OCI-LY7 (cell line): ENCODE data around the gene DQX1. TPM values are rescaled to one million over a fixed set of nuclear protein-coding genes. Genes with fewer than 3 reads are reported as not detected.

Experiments used
- BruUV-seq: library from RNA; stranded (reverse); fragments of 400-500 nt; replicated peaks from 2 replicates; lab custom pipeline; 2021; lab: Mats Ljungman, UMichigan
- CTCF ChIA-PET: fragments of 300-600 bp; sonication (Branson Sonifier 250); formaldehyde crosslinking; loops from one replicate; lab custom pipeline; 2022; ENCODE audit warnings: antibody characterized with exemption; ENCODE audit not compliant: unreplicated experiment; lab: Charles Lee
- POLR2A ChIA-PET: fragments of 300-600 bp; sonication (Branson Sonifier 250); formaldehyde crosslinking; loops from one replicate; lab custom pipeline; 2022; ENCODE audit warnings: antibody characterized with exemption; lab: Charles Lee
- DNase-seq: peaks from one replicate; pipeline ENCODE4 v3.0.0-alpha.2; 2015; ENCODE audit warnings: low spot score
- H2AFZ ChIP-seq: fragments of 200-600 bp; sonication (generic), shearing (Covaris generic); 2 replicates; pipeline ENCODE4 v1.6.1; 2014; ENCODE audit warnings: mild to moderate bottlenecking, antibody characterized with exemption, low read length, moderate library complexity
- H3K27ac ChIP-seq: fragments of 200-600 bp; sonication (generic); 2 replicates; pipeline ENCODE4 v1.5.1; 2014; ENCODE audit warnings: mixed run types, low read depth, mild to moderate bottlenecking, moderate library complexity, low read length, inconsistent platforms; ENCODE audit not compliant: poor library complexity, severe bottlenecking
- H3K36me3 ChIP-seq: fragments of 200-600 bp; sonication (generic); 2 replicates; pipeline ENCODE4 v1.6.1; 2014; ENCODE audit warnings: mild to moderate bottlenecking, antibody characterized with exemption, low read length, moderate library complexity, mixed read lengths; ENCODE audit not compliant: insufficient read depth
- H3K4me1 ChIP-seq: fragments of 200-600 bp; sonication (generic); 2 replicates; pipeline ENCODE4 v1.5.1; 2014; ENCODE audit warnings: mild to moderate bottlenecking, low read length; ENCODE audit not compliant: insufficient read depth, poor library complexity, severe bottlenecking
- H3K4me2 ChIP-seq: fragments of 200-600 bp; sonication (generic); 2 replicates; pipeline ENCODE4 v1.6.1; 2014; ENCODE audit warnings: mild to moderate bottlenecking, low read length
- H3K4me3 ChIP-seq: fragments of 200-600 bp; sonication (generic); 2 replicates; pipeline ENCODE4 v1.5.1; 2014; ENCODE audit warnings: mild to moderate bottlenecking, low read depth, low read length; ENCODE audit not compliant: poor library complexity, severe bottlenecking
- H3K79me2 ChIP-seq: fragments of 200-600 bp; sonication (generic); 2 replicates; pipeline ENCODE4 v1.6.1; 2016; ENCODE audit warnings: low read depth, mild to moderate bottlenecking, low read length, moderate library complexity, mixed read lengths; ENCODE audit not compliant: insufficient read depth
- H3K9me2 ChIP-seq: fragments of 200-600 bp; sonication (generic); 2 replicates; pipeline ENCODE4 v1.6.1; 2016; ENCODE audit warnings: mild to moderate bottlenecking, low read length, mixed read lengths; ENCODE audit not compliant: insufficient read depth
- H3K9me3 ChIP-seq: fragments of 200-600 bp; sonication (generic); 2 replicates; pipeline ENCODE4 v1.6.1; 2014; ENCODE audit warnings: mild to moderate bottlenecking, mixed run types, low read length, mixed read lengths
- H4K20me1 ChIP-seq: fragments of 200-600 bp; sonication (generic); 2 replicates; pipeline ENCODE4 v1.6.1; 2014; ENCODE audit warnings: mild to moderate bottlenecking, antibody characterized with exemption, low read length, moderate library complexity, mixed read lengths; ENCODE audit not compliant: insufficient read depth
- EZH2phosphoT487 ChIP-seq: fragments of 200-600 bp; sonication (generic); IDR thresholded peaks from 2 replicates; pipeline ENCODE4 v1.6.1; 2018; ENCODE audit warnings: low read depth, borderline replicate concordance, mild to moderate bottlenecking, mixed run types, antibody characterized with exemption, low read length, moderate library complexity, mixed read lengths
- intact Hi-C: fragments of 100-400 bp; cut with micrococcal nuclease; formaldehyde crosslinking; loops from one replicate; pipeline ENCODE4 v1.10.0; 2022; ENCODE audit not compliant: unreplicated experiment
- total RNA-seq, 2 experiments: library from RNA; depleted of rRNA in 1 of 2; stranded (reverse); fragments of >200 nt in 1 of 2; shearing (Covaris generic) in 1 of 2; gene quantifications; 2 replicates each; pipeline ENCODE4 v1.2.3, GENCODE V29; 2014 to 2022
- TF ChIP-seq, protein P1 (sequence below): fragments of 200-600 bp; sonication (generic); conservative IDR thresholded peaks from 2 replicates; pipeline ENCODE4 v1.5.1; 2014; ENCODE audit warnings: mild to moderate bottlenecking, antibody characterized with exemption, low read length, moderate library complexity, mixed read lengths

Gene DQX1
- total RNA-seq, 2 experiments from 2014 or later, result 0.32 to 0.76 TPM

DNA sequence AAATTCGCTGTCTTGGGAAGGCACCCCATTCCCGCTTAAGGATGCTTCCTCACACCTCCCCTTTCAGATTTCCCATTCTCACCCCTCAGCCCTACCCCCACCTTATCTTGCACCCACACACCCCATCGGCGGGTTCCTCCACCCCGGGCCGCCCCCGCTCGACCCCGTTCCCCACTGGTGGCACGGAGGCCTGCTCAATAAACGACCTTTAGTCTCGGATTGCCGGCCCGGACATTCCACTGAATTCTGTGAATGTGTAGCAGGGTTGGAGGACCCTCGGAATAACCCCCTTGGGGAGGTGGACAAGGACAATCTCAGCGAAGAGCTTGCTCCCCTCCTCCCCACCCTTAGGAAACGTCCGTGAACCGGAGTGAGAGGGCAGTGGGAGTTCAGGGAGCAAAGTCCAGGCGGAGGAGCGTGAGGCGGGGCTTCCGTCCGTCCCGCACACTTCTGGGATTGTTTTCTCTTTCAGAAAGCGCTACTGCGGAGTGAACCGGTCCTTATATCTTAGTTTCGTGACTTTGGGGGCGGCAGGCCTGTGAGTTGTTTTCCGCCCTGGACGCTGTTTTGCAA lies 23.8 kb downstream of the DQX1 start:
- ChIA-PET POLR2A (no interaction called here), CTCF (no interaction called here)
- Histone ChIP-seq H3K4me1 (peaks cover 23% of the 10 kb centered on the region), H3K4me3 (no peak overlapping the region), H3K36me3 (peaks cover 15% of the 10 kb centered on the region), H3K9me2 (no peaks in the 10 kb centered on the region), H2AFZ (no peak overlapping the region), H3K79me2 (peaks cover 5% of the 10 kb centered on the region; the same call in 1 of the 2 replicates), H4K20me1 (no peaks in the 10 kb centered on the region), H3K9me3 (no peaks in the 10 kb centered on the region), H3K27ac (no peak overlapping the region), H3K4me2 (peak overlapping the region; percentile 45; the same call in 1 of the 2 replicates)
- intact Hi-C loops, result no loop called here
- no peak for DNase-seq
- TF ChIP-seq, protein P1, sequence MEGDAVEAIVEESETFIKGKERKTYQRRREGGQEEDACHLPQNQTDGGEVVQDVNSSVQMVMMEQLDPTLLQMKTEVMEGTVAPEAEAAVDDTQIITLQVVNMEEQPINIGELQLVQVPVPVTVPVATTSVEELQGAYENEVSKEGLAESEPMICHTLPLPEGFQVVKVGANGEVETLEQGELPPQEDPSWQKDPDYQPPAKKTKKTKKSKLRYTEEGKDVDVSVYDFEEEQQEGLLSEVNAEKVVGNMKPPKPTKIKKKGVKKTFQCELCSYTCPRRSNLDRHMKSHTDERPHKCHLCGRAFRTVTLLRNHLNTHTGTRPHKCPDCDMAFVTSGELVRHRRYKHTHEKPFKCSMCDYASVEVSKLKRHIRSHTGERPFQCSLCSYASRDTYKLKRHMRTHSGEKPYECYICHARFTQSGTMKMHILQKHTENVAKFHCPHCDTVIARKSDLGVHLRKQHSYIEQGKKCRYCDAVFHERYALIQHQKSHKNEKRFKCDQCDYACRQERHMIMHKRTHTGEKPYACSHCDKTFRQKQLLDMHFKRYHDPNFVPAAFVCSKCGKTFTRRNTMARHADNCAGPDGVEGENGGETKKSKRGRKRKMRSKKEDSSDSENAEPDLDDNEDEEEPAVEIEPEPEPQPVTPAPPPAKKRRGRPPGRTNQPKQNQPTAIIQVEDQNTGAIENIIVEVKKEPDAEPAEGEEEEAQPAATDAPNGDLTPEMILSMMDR, result no peak
- no peak for TF ChIP-seq EZH2phosphoT487
- no TSS peak for BruUV-seq

DNA sequence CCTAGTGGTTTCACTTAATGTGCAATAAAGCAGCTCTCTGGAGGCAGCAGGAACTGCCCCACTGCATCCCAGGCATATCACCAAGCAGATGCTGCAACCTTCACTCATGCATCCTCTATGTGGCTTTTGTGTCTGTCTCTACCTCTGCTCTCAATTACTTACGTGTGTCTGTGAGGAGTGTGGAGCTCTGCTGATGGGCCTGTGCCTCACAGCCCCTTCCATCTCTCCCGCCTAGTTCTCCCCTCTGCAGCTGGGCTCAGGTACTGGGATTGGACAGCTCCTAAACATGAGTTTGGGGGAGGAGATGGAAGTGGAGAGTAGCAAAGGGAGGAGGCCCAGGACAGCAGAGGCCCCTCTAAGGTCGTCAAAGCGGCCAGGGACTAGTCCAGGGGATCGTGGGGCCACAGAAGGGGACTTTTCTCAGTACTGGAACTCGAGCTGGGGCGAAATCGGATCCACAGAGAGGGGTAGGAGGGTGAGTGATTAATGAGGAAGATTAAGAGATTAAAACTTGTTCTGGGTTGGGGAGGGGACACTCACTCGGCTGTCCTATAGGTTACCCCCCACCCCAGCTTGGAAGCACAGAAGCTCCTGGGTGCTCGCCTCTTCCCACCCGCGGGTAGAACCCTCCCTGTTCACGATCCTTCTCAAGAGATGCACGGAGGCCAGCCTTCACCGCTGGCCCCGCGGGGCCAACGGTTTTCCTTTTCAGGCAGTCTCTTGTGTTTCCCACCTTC lies 24.5 kb downstream of the DQX1 start:
- Histone ChIP-seq H3K9me2 (no peaks in the 10 kb centered on the region), H3K9me3 (no peaks in the 10 kb centered on the region), H3K27ac (no peak overlapping the region), H3K79me2 (peaks cover 1% of the 10 kb centered on the region; the same call in 1 of the 2 replicates), H3K4me2 (no peak overlapping the region), H3K4me1 (peaks cover 19% of the 10 kb centered on the region), H2AFZ (no peak overlapping the region), H4K20me1 (no peaks in the 10 kb centered on the region), H3K36me3 (peaks cover 15% of the 10 kb centered on the region), H3K4me3 (no peak overlapping the region)
- TF ChIP-seq, protein P1, result no peak
- no peak for TF ChIP-seq EZH2phosphoT487
- intact Hi-C loops, result no loop called here
- POLR2A ChIA-PET, result interaction anchor here (0.6 to 0.7 kb wide), 2 partner anchors 17 to 29 kb away, joined by 3 read pairs; partner anchors contain the start of gene HTRA2
- CTCF ChIA-PET, result interaction anchor here (0.5 kb wide), 1 partner anchor 49 kb away, joined by 3 read pairs; no protein-coding TSS in a partner anchor
- no peak for DNase-seq
- no TSS peak for BruUV-seq

DNA sequence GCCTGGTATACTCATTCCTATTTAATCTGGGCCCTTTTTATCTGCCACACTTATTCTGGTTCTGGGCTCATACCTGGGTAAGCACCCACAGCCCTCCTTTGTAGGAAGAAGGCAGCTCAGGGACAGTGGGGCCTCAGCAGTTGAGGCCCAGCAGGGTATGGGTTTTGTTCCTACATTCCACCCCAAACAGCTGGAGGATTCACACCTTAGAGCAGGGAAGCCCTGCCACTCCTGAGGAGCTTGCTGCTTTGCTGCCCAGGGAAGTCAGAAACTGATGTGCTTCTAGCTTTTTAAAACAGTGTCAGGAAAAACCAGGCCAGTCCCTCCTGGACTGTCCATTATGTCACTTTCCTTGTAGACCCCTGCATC lies 25.5 kb downstream of the DQX1 start:
- H3K4me2 ChIP-seq, result no peak overlapping the region
- no peaks in the 10 kb centered on the region for H4K20me1 ChIP-seq
- H3K27ac ChIP-seq, result no peak overlapping the region
- peaks cover 9% of the 10 kb centered on the region for H3K36me3 ChIP-seq
- POLR2A ChIA-PET, result interaction anchor here (1.1 kb wide), 1 partner anchor 74 kb away, joined by 3 read pairs; no protein-coding TSS in a partner anchor
- TF ChIP-seq, protein P1, result no peak
- no peak for TF ChIP-seq EZH2phosphoT487
- H3K4me3 ChIP-seq, result no peak overlapping the region
- H3K9me2 ChIP-seq, result no peaks in the 10 kb centered on the region
- no peak overlapping the region for H2AFZ ChIP-seq
- CTCF ChIA-PET, result no interaction called here
- no TSS peak for BruUV-seq
- peaks cover 11% of the 10 kb centered on the region for H3K4me1 ChIP-seq
- H3K9me3 ChIP-seq, result no peaks in the 10 kb centered on the region
- H3K79me2 ChIP-seq, result no peaks in the 10 kb centered on the region
- DNase-seq, result no peak
- intact Hi-C loops, result no loop called here
